Measurements from ENCODE around the gene EFEMP2.
"Not testable (repeated sequence)": the region's sequence is repeated elsewhere in the genome, so short reads cannot be mapped to it uniquely, and the experiment has no call there.

EFEMP2 gene

GRCh38 chr11:65854852-65855837 lies 17.5 kb downstream of the EFEMP2 start:
- no peak for DNase-seq (ENCODE audit: low read depth in 2 of 2)

DNA sequence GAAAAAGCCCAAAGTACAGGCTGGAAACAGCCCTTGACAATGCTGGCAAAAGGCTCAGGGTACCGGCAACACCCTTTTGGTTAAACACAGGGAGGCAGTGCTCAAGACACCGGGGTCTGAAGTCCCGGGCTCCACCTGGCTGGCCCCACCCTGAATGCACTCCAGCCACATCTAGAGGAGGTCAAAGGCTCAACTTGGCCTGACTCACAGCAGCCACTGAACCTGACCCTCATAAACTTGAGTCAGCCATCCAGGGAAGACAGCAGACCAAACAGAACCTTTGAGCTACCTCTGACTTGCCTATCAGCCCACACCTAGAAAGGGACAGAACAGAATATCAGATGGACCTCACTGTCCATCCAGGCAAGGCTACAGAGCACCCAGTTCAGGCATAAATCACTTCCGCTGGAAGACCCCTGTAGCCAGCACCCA lies 18.4 kb downstream of the EFEMP2 start:
- DNase-seq (ENCODE audit: low read depth in 2 of 2) = no peak

GRCh38 chr11:65853246-65853979 lies 19.2 kb downstream of the EFEMP2 start:
- DNase-seq (ENCODE audit: low read depth in 2 of 2) = no peak

- no peak for DNase-seq (ENCODE audit: low read depth in 2 of 2)
These were observed 19.9 kb downstream of the EFEMP2 start for GRCh38 chr11:65852508-65853245.

DNA sequence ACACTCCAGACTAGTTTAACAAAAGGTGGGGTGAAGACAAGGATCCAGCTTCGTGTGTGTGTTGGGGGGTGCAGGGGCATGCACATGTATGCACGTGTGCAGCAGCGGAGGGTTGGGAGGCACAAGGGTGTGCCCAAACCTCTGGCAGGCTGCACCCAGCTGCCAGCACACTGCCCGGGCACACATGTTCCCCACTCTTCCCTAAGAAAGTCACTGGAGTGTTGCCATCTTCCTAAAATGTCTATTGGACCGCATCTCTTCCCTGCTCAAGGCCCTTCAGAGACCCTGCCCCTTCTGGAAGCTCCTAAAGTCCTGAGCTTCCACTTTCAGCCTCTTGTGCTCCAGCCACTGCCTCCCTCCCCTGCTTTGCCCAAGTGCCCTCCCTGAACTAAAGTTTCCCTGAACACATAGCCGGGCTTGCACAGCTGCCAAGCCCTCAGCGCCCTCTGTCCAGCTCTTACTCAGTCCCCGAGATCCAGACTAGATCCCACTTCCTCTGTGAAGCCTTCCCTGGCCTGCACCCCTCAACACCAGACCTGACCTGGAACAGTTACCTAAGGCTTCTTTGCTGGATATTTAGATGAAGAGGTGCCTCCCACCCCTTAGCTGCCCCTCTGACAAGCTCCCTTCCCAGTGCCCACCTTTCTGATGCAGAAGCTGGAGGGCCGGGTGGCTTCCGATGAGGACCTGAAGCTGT lies 20.6 kb downstream of the EFEMP2 start:
- DNase-seq (ENCODE audit: low read depth in 2 of 2) = no peak

DNA sequence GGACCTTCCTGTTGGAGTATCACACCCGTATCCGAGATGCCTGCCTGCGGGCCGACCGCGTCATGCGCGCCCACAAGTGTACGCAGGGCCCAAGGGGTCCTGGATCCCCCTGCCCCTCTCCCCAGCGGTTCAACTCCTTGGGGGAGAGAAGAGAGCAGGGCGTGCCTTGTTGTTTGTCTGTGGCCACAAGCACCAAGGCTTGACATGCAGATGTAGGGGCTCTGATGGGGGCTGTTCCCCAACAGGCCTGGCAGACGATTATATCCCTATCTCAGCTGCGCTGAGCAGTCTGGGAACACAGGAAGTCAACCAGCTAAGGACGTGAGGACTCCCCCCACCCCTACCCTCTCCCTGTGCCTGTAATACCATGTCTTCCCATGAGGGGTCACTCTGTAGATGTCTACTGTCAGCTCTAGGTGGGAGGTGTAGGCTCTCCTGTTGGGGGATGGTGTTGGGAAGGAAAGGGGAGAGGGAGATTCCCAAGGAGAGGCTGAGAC lies 21.5 kb downstream of the EFEMP2 start:
- DNase-seq (ENCODE audit: low read depth in 2 of 2) = no peak

DNA sequence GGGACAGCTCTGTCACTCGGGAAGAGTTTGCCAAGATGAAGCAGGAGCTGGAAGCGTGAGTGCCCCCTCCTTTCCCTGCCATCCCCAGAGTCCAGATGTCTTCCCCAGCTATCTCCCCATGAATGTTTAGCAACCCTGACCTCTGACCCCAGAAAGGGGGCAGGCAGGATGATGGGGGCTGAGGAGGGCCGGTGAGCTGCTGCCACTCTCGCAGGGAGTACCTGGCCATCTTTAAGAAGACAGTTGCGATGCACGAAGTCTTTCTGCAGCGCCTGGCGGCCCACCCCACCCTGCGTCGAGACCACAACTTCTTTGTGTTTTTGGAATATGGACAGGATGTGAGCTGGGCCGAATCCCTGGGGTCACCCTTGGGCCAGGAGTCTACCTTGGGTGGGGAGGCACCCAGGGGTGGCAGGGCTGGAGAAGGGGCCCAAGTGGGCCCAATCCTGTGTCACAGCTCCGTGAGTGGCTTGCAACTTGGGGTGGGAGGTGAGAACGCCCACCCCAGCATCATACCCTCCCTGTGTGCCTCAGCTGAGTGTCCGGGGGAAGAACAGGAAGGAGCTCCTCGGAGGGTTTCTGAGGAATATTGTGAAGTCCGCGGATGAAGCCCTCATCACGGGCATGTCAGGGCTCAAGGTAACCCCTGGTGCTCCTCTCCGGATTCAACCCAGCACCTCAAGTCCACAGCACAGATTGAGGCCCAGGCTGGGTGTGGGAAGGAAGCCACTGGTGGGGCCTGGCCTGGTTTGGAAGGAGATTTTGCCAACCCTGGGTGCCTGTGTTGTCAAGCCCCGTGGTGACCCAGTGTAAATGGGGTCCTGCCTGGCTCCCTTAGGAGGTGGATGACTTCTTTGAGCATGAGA lies 22.1 kb downstream of the EFEMP2 start:
- DNase-seq (ENCODE audit: low read depth in 2 of 2) = no peak

- DNase-seq (ENCODE audit: low read depth in 2 of 2) = no peak
These were observed 22.8 kb downstream of the EFEMP2 start for GRCh38 chr11:65849771-65850216.

- DNase-seq (ENCODE audit: low read depth in 2 of 2) = no peak
These were observed 23.2 kb downstream of the EFEMP2 start for GRCh38 chr11:65849366-65849765.

GRCh38 chr11:65848693-65849092 lies 23.9 kb downstream of the EFEMP2 start:
- not testable (repeated sequence) for DNase-seq (ENCODE audit: low read depth in 2 of 2)

GRCh38 chr11:65847746-65848145 lies 24.9 kb downstream of the EFEMP2 start:
- DNase-seq (ENCODE audit: low read depth in 2 of 2) = no peak

- DNase-seq (ENCODE audit: low read depth in 2 of 2) = no peak
These were observed 28.2 kb downstream of the EFEMP2 start for GRCh38 chr11:65844231-65844872.

GRCh38 chr11:65843811-65844210 lies 28.8 kb downstream of the EFEMP2 start:
- DNase-seq (ENCODE audit: low read depth in 2 of 2) = no peak

GRCh38 chr11:65842144-65842543 lies 30.5 kb downstream of the EFEMP2 start:
- no peak for DNase-seq (ENCODE audit: low read depth in 2 of 2)

- no peak for DNase-seq (ENCODE audit: low read depth in 2 of 2)
These were observed 38.4 kb downstream of the EFEMP2 start for GRCh38 chr11:65834202-65834601.

GRCh38 chr11:65833297-65834030 lies 39.1 kb downstream of the EFEMP2 start, which contains the start of gene SNX32:
Gene SNX32, plus strand, starts transcription at chr11:65833963. Its CDS starts 103 bp downstream, at chr11:65834066.
- DNase-seq (ENCODE audit: low read depth in 2 of 2) = peak; percentile 88 to 89

GRCh38 chr11:65832231-65832630 lies 40.4 kb downstream of the EFEMP2 start:
- not testable (repeated sequence) for DNase-seq (ENCODE audit: low read depth in 2 of 2)

DNA sequence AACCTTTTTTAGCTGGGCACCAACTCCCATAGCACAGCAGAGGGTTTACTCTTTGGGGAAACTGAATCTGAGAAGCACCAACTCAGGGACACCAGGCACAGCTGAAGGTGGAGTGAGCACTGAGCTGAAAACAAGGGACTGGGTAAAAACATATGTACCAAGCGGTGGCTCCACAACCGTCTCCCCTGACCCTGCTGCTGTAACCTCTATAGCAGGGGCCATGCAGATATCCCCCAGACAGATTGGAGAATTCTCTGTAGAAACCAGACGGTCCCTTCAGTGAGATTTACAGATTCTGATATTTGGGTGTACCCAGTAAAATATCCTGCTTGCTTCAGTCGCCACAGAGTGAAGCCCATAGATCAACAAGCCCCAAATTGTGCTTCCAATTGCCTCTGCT lies 43.1 kb downstream of the EFEMP2 start:
- no peak for DNase-seq (ENCODE audit: low read depth in 2 of 2)
